GM19372 (cell line): ENCODE measurements around the gene RANBP1.

ENCODE experiments used
- ATAC-seq: cut with Tn5 transposase; IDR thresholded peaks from one replicate; pipeline ENCODE4 v1.9.1; 2021; ENCODE audit warnings: mild to moderate bottlenecking, low read depth, moderate library complexity; ENCODE audit not compliant: unreplicated experiment

RANBP1 gene

DNA sequence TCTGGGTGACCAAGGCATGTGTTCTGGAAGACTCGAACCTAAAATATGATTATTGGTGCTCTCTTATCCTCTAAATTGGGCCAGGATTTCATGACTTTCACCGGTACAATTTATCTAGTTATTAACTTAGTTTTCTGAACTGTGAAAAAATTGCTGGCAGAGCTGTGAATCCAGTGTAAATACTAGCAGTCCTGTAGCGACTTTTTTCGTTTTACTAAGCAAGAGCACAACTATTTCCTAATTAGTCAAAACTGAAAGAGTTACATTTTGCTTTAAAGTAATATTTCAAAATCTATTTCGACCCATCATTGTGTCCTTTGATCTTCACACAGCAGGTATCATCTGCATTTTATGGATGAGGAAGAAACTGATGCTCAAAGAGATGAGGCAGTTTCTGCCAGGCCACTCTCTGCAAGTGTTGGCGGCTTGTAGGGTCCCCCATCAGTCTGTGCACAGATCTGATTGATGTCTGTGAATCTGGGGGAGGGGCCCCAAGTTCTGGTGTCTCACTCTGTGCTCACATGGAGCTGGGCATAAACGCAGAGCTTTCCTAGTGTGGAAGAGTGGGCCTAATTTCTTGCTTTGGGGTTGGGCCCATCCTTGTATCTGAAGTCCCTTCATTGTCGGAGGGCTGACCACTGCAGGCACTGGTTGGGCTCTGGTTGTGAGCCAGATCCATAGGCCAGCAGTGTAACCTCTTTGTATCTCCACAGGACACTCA, 2.6 kb downstream of the RANBP1 start:
- no peak for ATAC-seq

DNA sequence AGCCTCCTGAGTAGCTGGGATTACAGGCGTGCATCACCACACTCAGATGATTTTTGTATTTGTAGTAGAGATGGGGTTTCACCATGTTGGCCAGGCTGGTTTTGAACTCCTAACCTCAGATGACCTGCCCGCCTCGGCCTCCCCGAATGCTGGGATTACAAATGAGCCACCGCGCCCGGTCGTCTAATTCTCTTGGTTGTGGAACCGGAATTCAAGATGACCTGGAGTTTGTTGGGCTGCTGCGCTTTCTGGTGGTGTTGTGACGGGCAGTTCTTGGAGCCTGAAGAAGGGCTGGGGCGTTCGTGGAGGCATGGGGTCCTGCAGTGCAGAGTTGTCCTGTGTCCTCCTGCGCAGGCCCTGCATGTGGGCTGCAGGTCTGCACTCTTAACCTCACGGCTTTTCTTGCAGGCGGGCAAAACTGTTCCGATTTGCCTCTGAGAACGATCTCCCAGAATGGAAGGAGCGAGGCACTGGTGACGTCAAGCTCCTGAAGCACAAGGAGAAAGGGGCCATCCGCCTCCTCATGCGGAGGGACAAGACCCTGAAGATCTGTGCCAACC, 6.0 kb downstream of the RANBP1 start:
- no peak for ATAC-seq

DNA sequence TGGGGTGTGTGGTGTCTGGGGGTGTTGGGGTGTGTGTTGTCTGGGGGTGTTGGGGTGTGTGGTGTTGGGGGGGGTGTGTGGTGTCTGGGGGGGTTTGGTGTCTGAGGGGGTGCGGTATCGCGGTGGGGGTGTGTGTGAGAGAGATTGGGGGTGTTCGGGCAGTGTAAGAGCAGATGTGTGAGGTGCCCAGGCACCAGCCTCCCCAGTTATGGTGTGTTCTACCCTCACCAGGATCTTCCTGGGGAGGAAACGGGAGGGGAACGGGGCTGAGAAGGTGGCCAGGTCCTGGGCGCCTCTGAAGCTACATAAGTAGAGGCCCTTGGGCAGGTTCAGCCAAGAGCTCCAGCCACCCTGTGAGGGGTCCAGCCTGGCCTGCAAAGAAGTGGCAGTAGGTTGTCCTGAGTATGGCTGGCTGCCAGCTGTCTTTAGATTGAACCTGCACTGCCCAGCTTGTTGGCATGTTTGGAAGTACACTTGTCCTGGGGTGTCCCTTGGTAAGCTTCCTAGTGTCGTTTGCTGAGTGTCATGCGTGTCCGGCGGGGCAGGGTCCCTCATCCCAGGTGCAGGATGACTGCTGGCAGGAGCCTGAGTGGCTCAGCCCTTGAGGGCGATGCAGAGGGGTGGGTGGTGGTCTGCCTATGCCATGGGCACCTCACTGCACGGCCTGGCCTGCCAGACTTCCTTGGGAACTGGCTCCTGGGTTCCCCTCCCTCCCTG, 7.6 kb downstream of the RANBP1 start:
- ATAC-seq, result no peak

DNA sequence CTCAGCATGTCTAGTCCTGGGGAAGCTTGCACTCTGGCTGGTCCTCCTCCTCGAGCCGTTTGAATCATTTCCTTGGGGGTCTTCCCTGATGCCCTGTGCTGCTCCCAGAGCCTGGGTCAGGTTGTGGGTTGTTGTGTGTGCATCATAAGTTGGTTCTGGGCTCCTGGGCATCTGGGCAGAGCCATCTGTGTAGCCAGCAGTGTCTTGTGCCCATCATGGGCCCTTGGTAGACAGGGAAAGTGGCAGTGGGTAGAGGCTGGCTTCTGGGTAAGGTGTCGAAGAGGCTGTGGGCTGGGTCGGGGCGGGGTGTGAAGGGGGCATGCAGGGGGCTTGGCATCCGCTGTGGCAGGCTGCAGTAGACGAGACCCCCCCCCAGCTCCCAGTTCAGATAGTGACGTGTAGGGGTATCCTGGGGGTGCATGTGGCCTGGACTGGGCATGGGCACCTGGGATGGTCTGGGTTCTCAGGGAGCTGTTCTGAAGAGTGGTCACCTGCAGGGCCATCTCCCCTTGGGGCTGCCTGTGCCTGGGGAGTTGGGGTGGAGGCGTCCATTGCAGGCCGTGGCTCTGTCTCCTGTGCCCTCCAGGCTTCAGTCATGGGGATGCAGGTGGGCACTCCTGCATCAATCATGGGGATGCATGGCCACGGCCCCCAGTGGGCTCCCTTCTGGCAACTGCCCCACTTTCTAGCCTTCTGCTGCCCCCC, 8.3 kb downstream of the RANBP1 start:
- no peak for ATAC-seq

DNA sequence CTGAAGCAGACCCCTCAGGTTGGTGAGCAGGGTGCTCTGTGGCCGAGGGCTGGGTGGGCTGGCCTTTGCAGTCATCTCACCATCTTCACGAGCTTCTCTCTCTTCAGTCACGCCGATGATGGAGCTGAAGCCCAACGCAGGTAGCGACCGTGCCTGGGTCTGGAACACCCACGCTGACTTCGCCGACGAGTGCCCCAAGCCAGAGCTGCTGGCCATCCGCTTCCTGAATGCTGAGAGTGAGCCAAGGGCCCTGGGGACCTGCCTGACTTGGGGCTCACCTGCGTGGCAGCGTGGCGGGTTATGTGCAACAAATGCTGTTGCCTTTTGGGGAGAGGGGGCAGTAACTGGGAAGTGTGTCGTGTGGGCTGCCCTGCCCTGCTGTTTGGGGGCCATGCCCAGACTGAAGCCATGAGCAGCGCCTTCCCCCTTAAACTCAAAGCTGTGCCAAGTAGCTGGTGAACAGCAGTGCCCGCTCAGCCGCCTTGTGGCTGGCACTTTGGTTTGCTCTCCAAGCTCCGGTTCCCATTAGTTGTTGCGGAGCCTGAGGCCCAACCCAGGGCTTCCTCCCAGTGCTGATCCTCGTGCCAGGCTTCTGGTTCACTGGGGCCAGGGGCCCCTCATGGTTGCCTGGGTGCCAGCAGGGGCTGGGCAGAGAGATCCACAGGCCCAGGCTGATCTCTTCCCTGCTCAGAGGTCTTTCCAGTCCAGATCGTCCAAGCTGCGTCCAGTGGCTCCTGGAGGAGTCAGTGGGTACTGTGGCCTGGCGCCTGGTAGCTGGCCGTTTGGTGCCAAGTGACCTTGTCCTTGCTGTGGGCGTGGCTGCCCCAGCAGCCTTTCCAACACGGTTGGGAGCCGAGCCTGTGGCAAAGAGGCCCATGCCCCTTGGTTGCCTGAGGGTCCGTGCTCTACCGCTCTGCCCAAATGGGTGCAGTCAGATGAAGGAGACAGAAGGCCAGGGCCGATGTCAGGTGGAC, 9.6 kb downstream of the RANBP1 start:
- no peak for ATAC-seq

DNA sequence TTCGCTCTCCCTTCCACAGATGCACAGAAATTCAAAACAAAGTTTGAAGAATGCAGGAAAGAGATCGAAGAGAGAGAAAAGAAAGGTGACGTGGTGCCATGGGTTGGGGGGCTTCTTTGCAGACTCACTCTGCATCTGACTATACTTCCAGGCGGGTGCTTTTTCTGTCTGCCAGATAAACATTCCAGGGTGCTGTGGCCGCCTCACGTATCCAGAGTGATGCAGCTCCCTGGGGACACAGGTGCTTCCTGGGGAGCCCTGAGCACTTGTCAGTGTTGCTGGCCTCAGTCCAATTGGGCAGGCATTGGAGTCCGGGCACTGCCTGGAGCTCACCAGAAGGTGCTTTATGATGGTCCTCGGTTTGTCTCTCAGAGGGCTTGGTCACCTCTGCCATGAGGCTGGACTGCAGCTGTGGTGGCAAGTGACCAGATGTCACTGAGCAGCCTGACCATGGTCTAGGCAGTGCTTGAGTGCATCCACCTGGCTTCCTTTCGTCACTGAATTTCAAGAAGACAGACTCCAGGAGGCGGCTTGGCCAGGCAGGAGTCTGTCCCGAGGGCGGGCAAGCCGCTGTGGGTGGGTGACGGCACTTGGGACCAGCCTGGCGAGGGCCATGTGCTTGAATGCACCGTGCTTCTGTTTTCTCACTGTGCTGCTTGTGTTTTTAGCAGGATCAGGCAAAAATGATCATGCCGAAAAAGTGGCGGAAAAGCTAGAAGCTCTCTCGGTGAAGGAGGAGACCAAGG, 10.6 kb downstream of the RANBP1 start:
- ATAC-seq, result no peak

DNA sequence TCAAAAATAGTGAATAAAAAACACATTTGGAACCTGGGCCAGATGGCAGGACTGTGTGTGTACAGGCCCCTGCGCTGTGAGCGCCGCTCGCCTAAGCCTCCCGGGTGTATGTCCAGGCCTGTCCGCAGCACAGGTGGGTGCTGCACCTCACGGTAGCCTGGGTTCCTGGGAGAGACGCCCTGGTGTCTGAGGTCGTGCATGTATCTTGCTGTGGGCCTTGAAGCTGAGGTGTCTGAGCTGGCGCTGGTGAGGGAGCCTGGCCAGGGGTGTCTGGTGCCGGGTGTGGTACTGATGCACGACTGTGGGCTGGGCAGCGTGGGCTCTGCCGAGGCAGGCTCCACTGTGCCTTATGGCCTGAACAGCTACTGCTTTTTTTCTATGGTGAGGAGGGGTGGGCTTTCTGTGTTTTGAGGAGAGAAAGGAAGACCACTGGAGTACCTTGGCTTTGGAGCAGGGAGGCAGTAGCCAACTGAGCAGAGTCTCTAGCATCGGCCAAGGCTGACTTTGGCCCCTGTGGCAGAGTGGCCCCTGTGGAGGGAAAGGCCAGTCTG, 11.5 kb downstream of the RANBP1 start:
- no peak for ATAC-seq

DNA sequence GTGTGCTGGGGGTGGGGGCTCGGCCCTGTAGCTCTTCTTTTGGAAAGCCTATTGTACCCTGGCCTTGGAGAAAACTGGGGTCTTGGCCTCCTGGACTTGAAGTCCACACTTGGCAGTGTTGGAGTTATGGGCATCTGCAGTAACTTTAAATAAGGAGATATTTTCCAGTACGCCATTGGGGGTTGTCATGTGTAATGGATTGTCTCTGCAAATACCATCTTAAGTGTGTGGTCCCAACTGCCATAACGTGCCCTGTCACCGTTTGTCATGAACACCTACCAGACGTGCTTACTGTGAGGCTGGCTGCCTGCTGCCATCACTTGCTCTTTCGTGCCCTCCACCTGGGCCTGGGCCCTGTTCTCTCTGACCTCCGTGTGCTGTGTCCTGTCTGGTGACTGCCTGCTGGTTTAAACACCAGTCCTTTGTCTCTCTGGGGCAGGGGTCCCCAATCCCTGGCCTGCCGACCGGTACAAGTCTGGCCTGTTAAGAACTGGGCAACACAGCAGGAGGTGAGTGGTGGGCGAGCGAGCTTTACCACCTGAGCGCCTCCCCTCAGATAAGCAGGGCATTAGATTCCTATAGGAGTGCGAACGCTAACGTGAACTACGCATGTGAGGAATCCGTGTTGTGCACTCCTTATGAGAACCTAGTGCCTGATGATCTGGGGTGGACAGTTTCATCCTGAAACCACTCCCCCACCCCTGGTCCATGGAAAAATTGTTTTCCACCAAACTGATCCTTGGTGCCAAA, 12.1 kb downstream of the RANBP1 start:
- ATAC-seq, result no peak

DNA sequence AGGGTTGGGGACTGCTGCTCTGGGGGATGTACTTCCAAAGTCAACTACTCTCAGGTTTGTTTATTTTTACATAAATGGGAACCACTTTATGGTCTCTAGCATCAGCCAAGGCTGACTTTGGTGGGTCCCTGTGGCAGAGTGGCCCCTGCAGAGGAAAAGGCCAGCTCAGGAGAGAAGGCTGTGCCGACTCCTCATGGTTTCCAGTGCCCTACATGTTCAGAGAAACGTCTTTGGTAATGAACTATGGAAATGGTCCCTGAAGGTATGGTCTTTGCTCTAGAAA, 12.7 kb downstream of the RANBP1 start:
- no peak for ATAC-seq

DNA sequence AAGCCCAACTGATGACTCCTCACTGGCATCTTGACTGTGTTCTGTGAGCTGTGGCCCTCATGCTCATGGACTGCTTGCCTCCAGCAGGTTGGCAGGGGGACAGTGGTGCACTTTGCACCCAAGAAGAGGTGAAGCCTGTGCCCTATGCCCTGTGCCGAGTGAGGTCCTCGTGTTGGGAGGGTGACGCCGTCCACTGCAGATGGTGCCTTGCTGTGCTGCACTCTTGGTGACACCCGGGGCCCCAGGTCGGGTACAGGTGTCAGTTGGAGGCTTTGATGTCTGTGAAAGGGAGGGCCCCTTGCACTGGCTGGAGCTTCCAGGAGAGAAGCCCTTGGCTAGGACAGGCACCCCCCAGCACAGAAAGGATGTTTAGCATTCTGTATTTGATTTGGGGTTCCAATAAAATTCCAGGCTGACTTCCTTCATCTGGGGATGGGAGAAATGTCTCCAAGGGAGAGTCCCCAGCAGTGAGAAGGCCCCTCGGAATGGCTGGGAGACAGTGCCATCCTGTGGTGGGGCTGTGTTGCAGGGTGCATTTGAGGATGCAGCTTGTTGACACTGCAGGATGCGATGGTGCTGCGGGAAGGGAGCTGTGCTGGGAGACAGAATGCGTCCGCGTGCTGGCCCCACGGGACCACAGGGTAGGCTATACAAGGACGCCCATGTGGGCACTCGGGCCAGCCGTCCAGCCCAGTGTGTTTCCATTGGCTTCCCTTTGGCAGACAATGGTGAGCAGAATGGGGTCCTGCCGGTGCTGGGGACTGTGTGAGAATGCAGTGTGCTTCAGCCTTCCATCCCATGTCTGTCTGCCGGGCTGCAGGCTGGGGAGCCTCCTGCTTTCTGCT, 13.2 kb downstream of the RANBP1 start:
- ATAC-seq, result no peak

DNA sequence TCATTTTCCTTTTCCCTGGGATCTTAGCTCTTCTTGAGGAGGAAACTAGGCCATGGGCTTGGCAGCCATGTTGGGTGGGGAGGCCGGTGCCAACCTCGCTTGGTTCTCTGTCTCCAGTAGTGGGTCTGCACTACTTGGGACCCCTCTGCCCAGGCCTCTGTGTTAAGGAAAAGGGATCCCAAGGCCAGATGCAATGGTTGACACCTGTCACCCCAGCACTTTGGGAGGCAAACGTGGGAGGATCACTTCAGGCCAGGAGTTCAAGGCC, 13.8 kb downstream of the RANBP1 start:
- ATAC-seq, result no peak

DNA sequence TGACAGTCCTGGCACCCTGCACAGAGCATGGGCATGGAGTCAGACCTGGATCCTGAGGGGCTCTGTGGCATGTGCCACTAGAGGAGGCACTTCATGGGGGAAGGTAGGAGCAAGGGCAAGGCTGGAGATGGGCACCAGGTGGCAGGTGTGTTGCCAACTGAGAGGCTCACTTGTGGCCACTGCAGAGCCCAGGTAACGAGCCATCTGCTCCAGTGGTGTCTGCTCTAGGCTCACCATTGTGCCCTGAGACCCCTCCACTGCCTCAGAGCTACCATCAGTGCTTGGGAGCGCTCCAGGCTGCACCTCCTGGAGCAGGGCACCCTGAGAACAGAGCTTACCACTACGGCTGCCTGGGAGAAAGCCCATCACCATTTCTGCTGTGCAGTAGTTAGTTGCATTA, 14.4 kb downstream of the RANBP1 start:
- ATAC-seq, result no peak

DNA sequence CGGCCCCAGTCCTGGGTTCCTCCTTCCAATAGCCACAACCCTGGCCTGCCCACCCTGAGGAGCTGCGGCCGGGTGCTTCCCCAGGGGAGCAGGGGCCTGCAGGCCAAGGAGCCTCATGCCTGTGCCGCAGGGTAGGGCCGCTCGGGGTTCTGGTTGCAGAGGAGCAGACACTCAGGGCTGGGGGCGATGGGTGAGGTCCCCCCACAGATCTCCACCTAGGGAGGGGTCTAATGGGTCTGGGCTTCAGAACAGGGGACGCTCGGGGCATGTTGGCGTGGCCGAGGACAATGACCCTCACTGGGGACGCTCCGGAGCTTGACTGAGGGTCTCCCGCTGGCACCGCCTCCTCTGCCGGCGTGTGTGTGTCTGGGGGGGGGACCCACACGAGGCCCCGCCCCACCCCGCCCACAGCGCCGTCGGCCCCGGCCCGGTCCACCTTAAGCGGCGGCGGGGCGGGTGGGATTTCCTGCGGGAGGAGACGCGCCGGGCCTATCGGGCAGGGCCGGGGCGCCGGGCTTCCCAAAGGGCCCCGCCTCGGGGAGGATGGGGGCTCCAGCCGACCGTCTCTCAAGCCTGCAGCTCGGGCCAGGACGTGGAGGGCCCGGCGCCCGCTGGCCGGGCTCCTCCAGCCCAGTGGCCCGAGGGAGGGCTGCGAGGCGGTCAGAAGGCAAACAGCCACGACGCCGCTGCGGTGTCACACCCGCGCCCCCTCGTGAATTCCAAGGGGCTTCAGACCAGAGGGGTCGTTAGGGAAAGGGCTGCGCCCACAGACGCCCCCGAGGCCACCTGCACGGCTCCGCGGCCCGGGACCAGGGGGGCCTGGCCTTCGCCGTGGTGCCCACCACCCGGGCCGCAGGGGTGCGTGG, 15.1 kb downstream of the RANBP1 start:
- no peak for ATAC-seq

DNA sequence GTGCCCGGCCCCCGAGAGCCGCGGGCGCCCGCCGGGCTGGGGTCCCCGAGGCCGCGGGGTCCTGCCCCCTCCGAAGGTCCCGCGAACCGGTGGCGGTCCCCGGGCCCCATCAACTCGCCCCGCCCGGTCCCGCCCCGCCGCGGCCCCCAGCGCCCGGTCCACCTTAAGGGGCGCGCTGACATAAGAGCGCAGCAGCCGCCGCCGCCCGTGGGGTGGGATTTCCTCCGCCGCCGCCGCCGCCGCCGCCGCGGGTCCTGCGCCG, 15.6 kb downstream of the RANBP1 start, which contains the start of gene ZDHHC8:
ZDHHC8 (plus strand) TSS at position 208 of the 262 bp plus-strand sequence. CDS start 144 bp downstream, outside the sequence.
- peak; percentile 52 for ATAC-seq

DNA sequence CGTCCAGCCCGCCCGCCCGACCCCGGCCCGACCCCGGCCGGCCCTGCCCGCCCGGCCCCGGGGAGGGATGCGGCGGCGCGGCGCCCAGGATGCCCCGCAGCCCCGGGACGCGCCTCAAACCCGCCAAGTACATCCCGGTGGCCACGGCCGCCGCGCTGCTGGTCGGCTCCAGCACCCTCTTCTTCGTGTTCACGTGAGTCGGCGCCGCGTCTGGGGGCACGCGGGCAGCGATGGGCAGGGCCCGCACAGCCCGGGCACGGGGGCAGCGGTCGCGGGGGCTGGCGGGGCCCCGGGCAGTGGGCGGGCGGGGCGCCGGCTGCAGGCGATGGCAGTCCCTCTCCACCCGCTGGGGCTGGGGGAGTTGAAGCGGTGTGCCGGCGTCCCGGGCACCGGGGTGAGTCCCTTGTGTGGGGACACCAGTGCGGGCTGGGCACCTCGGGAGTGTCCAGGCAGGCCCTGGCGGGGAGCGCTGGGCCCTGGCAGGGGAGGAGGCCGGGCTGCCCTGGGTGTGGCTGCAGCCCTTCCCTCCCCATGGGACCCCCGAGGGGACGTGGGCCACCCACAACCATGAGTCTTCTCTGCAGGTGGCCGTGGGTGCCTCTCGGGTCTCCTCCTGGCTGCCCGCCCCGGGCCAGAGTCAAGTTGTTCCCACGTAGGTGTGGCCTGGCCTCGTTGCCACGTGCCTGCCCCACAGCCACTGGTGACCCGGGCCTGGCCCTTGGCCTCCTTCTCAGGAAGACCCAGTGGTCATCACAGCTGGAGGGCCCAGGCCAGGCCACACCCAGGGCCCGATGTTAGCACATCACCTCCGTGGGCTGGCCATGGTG, 16.2 kb downstream of the RANBP1 start:
- ATAC-seq, result no peak

DNA sequence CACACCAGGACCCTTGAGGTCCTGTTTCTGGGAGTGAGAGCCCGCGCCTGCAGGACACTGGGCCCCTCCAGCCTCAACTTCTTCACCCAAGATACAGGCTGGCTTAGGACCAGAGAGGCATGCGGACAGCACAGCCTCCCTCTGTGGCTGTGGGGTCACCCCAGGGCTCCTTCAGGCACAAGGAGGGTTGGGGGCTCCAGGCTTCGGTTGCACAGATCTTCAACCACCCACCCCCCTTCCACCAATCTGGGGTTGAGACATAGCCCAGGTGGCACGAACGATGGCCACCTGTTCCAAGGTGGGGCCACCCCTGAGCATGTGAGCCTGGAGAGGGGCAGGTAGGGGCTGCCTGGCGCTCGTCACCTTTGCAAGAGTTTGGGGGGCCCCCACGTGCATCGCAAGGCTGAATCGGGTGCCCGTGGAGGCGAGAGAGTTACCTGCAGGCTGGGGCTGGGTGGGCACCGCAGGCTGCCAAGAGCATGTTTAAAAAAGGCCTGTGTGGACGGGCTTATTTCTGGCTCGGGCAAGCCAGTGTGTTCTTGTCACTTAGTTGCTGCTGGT, 16.9 kb downstream of the RANBP1 start:
- ATAC-seq, result no peak
